KMS-11 (cell line): Measurements from ENCODE around the gene SLC25A42.

ENCODE experiments used
- H2AFZ ChIP-seq: fragments of 200-600 bp; sonication (generic); 2 replicates; pipeline ENCODE4 v1.6.1; 2016; ENCODE audit warnings: antibody characterized with exemption, mixed run types, low read depth
- H3K27ac ChIP-seq: fragments of 200-600 bp; sonication (generic); 2 replicates; pipeline ENCODE4 v1.6.1; 2016; ENCODE audit warnings: mild to moderate bottlenecking, mixed run types
- H3K27me3 ChIP-seq: fragments of 200-600 bp; sonication (generic); 2 replicates; pipeline ENCODE4 v1.6.1; 2017; ENCODE audit warnings: mild to moderate bottlenecking, low read depth, mixed run types, moderate library complexity; ENCODE audit not compliant: insufficient read depth
- H3K36me3 ChIP-seq: fragments of 200-600 bp; sonication (generic); 2 replicates; pipeline ENCODE4 v1.6.1; 2017; ENCODE audit warnings: mild to moderate bottlenecking, mixed run types; ENCODE audit not compliant: insufficient read depth
- H3K4me1 ChIP-seq: fragments of 200-600 bp; sonication (generic); 2 replicates; pipeline ENCODE4 v1.6.1; 2016; ENCODE audit warnings: mild to moderate bottlenecking, low read depth, mixed run types; ENCODE audit not compliant: poor library complexity, severe bottlenecking
- H3K4me2 ChIP-seq: fragments of 200-600 bp; sonication (generic); 2 replicates; pipeline ENCODE4 v1.7.0; 2016; ENCODE audit warnings: mild to moderate bottlenecking, mixed run types
- H3K4me3 ChIP-seq: fragments of 200-600 bp; sonication (generic); IDR thresholded peaks from 2 replicates; pipeline ENCODE4 v1.6.1; 2017; ENCODE audit warnings: low read depth, low read length, mixed read lengths; ENCODE audit not compliant: insufficient read depth
- H3K79me2 ChIP-seq: fragments of 200-600 bp; sonication (generic); 2 replicates; pipeline ENCODE4 v1.6.1; 2016; ENCODE audit warnings: low read depth, mixed run types; ENCODE audit not compliant: insufficient read depth
- H3K9ac ChIP-seq: fragments of 200-600 bp; sonication (generic); 2 replicates; pipeline ENCODE4 v1.6.1; 2016; ENCODE audit warnings: mild to moderate bottlenecking, mixed run types
- H4K20me1 ChIP-seq: fragments of 200-600 bp; sonication (generic); 2 replicates; pipeline ENCODE4 v1.6.1; 2016; ENCODE audit warnings: mild to moderate bottlenecking, mixed run types; ENCODE audit not compliant: insufficient read depth
- TF ChIP-seq, protein P1 (sequence below): fragments of 200-600 bp; sonication (generic); conservative IDR thresholded peaks from 2 replicates; pipeline ENCODE4 v1.6.1; 2017; ENCODE audit warnings: low read depth, mild to moderate bottlenecking, antibody characterized with exemption, low read length, moderate library complexity, mixed read lengths

The SLC25A42 gene

DNA sequence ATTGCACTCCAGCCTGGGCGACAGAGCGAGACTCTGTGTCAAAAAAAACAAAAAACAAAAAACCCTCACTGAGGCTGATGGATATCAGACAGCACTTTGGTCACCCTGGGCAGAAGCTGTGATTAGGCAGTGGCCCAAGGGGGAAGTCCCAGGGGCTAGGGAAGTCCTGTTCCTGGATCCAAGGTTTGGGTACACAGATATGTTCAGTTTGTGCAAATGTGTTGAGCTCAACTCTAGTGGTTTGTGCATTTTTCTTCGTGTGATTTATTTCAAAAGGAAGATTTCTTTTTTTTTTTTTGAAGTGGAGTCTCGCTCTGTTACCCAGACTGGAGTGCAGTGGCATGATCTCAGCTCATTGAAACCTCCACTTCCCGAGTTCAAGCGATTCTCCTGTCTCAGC, 94.0 kb downstream of the SLC25A42 start:
- no peaks in the 10 kb centered on the region for H3K79me2 ChIP-seq
- TF ChIP-seq, protein P1, sequence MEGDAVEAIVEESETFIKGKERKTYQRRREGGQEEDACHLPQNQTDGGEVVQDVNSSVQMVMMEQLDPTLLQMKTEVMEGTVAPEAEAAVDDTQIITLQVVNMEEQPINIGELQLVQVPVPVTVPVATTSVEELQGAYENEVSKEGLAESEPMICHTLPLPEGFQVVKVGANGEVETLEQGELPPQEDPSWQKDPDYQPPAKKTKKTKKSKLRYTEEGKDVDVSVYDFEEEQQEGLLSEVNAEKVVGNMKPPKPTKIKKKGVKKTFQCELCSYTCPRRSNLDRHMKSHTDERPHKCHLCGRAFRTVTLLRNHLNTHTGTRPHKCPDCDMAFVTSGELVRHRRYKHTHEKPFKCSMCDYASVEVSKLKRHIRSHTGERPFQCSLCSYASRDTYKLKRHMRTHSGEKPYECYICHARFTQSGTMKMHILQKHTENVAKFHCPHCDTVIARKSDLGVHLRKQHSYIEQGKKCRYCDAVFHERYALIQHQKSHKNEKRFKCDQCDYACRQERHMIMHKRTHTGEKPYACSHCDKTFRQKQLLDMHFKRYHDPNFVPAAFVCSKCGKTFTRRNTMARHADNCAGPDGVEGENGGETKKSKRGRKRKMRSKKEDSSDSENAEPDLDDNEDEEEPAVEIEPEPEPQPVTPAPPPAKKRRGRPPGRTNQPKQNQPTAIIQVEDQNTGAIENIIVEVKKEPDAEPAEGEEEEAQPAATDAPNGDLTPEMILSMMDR, result no peak
- H3K4me2 ChIP-seq, result no peak overlapping the region

DNA sequence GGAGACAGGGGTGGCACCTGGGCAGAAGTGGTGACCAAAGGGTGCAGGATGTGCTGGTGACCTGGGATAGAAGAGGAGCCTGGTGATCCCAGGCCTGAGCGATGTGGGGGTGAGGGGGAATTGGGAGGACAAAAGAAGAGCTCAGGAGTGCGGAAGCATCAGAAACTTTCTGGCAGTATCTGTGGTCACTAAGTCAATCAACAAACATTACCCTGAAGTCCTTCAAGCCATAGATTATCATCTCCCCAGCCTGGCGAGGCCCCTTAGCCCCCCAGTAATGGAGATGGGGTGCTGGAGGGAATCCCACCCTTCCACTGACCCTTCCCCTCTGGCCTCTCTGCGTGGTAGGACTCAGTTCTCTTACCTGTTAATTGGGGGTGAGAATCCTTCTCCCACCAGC, 95.7 kb downstream of the SLC25A42 start:
- Histone ChIP-seq H4K20me1 (no peaks in the 10 kb centered on the region), H3K36me3 (no peaks in the 10 kb centered on the region), H3K79me2 (no peaks in the 10 kb centered on the region), H2AFZ (no peak overlapping the region), H3K4me3 (no peak overlapping the region), H3K4me2 (no peak overlapping the region), H3K4me1 (no peaks in the 10 kb centered on the region), H3K27ac (no peak overlapping the region), H3K27me3 (no peaks in the 10 kb centered on the region), H3K9ac (no peak overlapping the region)
- TF ChIP-seq, protein P1, result no peak

More for the DNA sequence above, 94.0 kb downstream of the SLC25A42 start:
- Histone ChIP-seq H4K20me1 (no peaks in the 10 kb centered on the region), H3K36me3 (no peaks in the 10 kb centered on the region), H2AFZ (no peak overlapping the region), H3K9ac (no peak overlapping the region), H3K4me1 (no peaks in the 10 kb centered on the region), H3K27me3 (no peaks in the 10 kb centered on the region), H3K4me3 (no peak overlapping the region), H3K27ac (no peak overlapping the region)

DNA sequence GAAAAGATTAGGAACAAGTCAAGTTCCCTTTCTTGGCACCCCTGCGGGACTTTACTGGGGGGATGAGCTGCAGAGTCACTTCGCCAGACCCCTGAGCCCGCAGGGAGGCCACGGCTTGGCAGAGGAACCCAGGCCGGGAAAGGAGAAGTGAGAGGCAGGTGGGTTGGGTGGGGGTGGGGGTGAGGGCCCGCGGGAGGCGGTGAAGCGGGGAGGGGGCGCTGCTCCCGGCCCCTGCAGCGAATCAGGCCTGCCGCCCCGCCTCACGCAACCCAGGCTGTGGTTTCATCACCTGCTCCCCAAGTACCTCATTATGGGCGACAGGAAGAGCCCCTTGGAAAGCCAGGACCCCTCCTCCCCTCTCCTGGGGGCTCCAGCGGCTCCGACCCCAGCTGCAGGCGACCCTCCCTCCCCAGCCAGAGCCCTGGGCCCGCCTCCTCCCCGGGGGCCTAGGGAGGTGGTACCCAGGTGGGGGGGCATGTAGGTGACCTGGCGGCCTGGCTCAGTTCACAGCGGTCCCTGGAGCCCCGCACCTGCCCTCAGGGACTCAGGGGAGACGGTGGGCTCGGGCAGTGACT, 96.8 kb downstream of the SLC25A42 start:
- no peak overlapping the region for H3K27ac ChIP-seq
- H3K36me3 ChIP-seq, result no peaks in the 10 kb centered on the region
- no peak overlapping the region for H3K9ac ChIP-seq
- H2AFZ ChIP-seq, result no peak overlapping the region
- no peaks in the 10 kb centered on the region for H4K20me1 ChIP-seq
- H3K4me2 ChIP-seq, result no peak overlapping the region
- no peaks in the 10 kb centered on the region for H3K27me3 ChIP-seq
- H3K4me1 ChIP-seq, result no peaks in the 10 kb centered on the region
- no peak overlapping the region for H3K4me3 ChIP-seq
- TF ChIP-seq, protein P1, result no peak
- H3K79me2 ChIP-seq, result no peaks in the 10 kb centered on the region

DNA sequence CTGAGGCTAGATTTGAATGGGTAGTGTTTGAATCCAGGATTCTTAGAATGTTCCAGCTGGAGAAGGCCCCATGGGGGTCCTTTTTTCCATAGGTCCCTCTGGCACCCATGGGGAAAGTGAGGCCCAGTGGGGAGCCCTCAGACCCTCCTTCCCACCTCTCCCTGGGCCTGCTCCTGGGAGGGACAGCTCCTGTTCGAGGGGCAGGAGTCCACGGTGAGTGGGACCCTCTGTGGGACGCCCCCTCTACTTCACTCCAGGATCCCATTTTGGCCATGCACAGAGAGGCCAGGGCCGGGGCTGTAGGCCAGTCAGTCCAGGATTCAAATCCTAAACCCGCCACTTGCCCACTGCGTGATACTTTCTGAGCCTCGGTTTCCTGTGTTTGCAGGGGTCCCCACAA, 98.7 kb downstream of the SLC25A42 start:
- Histone ChIP-seq H3K4me1 (no peaks in the 10 kb centered on the region), H3K4me3 (no peak overlapping the region), H2AFZ (no peak overlapping the region), H3K36me3 (no peaks in the 10 kb centered on the region), H4K20me1 (no peaks in the 10 kb centered on the region), H3K9ac (no peak overlapping the region), H3K79me2 (no peaks in the 10 kb centered on the region), H3K27ac (no peak overlapping the region), H3K27me3 (no peaks in the 10 kb centered on the region), H3K4me2 (no peak overlapping the region)
- TF ChIP-seq, protein P1, result no peak
